ENCODE results near the gene PXN. TPM values are rescaled to one million over a fixed set of nuclear protein-coding genes. Genes with fewer than 3 reads are reported as not detected.

PXN gene
- total and polyA plus RNA-seq, 2 of the 13 experiments (the other 11 are each of a cell fraction or from before 2014, with no cell fraction given), result 13.6 to 14.2 TPM

DNA sequence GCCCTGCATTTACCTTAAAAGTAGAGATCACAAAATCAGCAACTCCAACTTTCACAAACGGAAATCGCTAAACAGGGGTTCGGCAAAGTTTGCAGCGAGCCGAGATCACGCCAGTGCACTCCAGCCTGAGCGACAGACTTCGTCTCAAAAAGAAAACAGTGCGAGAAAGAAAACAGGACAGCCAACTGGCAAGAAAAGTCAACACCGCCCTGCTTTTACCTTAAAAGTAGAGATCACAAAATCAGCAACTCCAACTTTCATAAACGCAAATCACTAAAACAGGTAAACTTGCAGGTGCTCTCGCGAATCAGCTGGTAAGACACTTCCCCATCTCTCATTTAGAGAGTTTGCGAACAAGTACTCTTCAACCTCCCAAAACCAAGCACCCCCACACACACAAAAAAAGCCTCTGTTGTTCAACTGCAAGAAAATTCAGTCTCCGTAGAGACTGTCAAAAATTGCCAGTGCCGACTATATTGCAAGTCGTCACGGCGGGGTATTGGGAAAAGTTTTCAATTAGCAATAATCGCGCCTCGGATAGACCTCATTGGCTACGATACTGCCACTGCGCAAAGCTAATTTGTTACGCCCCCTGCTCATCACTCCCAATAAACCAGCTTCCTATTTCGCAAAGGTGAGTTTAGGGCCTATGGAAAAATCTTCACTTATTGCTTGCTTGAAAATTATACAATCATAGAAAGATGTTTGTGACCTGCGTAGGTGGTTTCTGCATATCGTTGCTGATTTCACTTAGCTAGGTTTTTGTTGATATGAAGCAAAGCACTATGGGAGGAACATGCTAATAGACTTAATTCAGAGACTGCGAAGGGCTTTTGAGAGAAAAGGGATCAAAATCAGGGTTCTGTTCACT lies 27.4 kb upstream of the PXN start, which contains the start of gene RNU4-1 (continued):
- TF ChIP-seq ZNF547 (CRISPR knock-in tag; IDR thresholded peaks at IDR 0.05) (no peak), ZNF546 (CRISPR knock-in tag; conservative IDR thresholded peaks at IDR 0.05) (no peak), ZNF879 (CRISPR knock-in tag; IDR thresholded peaks at IDR 0.05) (no peak), AKAP8 (CRISPR knock-in tag; IDR thresholded peaks at IDR 0.05) (no peak), BORCS8-MEF2B (CRISPR knock-in tag; IDR thresholded peaks at IDR 0.05) (0 out of 2 replicates have a peak, but pooled peaks have one; percentile 59)
- TF ChIP-seq, protein P1, sequence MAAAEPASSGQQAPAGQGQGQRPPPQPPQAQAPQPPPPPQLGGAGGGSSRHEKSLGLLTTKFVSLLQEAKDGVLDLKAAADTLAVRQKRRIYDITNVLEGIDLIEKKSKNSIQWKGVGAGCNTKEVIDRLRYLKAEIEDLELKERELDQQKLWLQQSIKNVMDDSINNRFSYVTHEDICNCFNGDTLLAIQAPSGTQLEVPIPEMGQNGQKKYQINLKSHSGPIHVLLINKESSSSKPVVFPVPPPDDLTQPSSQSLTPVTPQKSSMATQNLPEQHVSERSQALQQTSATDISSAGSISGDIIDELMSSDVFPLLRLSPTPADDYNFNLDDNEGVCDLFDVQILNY (CRISPR knock-in tag; conservative IDR thresholded peaks at IDR 0.05), result no peak

GRCh38 chr12:120292411-120292660 lies 26.8 kb upstream of the PXN start:
- H4K20me1 ChIP-seq (ENCODE audit: insufficient read depth, low read length), result no peaks in the 10 kb centered on the region
- 1% methylated on average over 17 of the region's 17 CpGs for WGBS (ENCODE audit: low lambda C conversion rate)
- in situ Hi-C loops (cut with HindIII; ENCODE audit: extremely low pct_ligation_motif_present, low pct_unique_long_range_greater_than_20kb), result no loop called here
- FAIRE-seq (no peak), DNase-seq (ENCODE audit: low spot score) (no peak), ATAC-seq (peak; percentile 4)
- H3K9ac ChIP-seq (ENCODE audit: insufficient read depth, low read depth, low read length), result peak overlapping the region; percentile 98
- H3K4me1 ChIP-seq (ENCODE audit: insufficient read depth, low read length), result peaks cover 26% of the 10 kb centered on the region; the same call in 1 of the 2 replicates
- peak overlapping the region; percentile 100 for H3K27ac ChIP-seq (ENCODE audit: extremely low read length, insufficient read depth, low read length)
- BruUV-seq (replicated peaks), result TSS peak; percentile 99
- ChIA-PET CTCF (ENCODE audit: low intra/inter-chr PET ratio, low total read pairs) (no interaction called here), POLR2A (interaction anchor here (1.0 to 5.6 kb wide), 20 partner anchors 9 to 304 kb away, joined by 3 to 461 read pairs (median 22); partner anchors contain the start of genes BICDL1, DYNLL1, PXN and RAB35)
- no peaks in the 10 kb centered on the region for H3K36me3 ChIP-seq (replicated peaks in 1 of 2; ENCODE audit: control insufficient read depth in 1 of 2, insufficient read depth in 2 of 2, low read length in 2 of 2)
- H3K4me3 ChIP-seq (replicated peaks in 1 of 3; ENCODE audit: insufficient read depth in 1 of 3, low read depth in 2 of 3, low read length in 3 of 3), result peak overlapping the region; percentile 59 to 74 (median 71)
- no peaks in the 10 kb centered on the region; a peak in 1 of 5 replicates for H3K27me3 ChIP-seq (ENCODE audit: control insufficient read depth in 1 of 2, insufficient read depth in 2 of 2, low read length in 2 of 2)
- H3K4me2 ChIP-seq (ENCODE audit: low read depth, low read length), result peak overlapping the region; percentile 91
- intact Hi-C loops (cut with micrococcal nuclease; ENCODE audit: unreplicated experiment), result no loop called here
- no peaks in the 10 kb centered on the region for H3K9me3 ChIP-seq (ENCODE audit: low read length)
- H3K79me2 ChIP-seq (ENCODE audit: insufficient read depth, low read length), result no peaks in the 10 kb centered on the region
- no peak overlapping the region for H2AFZ ChIP-seq (ENCODE audit: low read length)
- 0 out of 2 replicates have a peak, but pooled peaks have one; percentile 23 for TF ChIP-seq LCORL (IDR thresholded peaks at IDR 0.05)
- TF ChIP-seq LCORL (CRISPR knock-in tag; IDR thresholded peaks at IDR 0.05), result no peak
- TF ChIP-seq NFE2L2 (IDR thresholded peaks at IDR 0.05; ENCODE audit: low read length), result no peak
- TF ChIP-seq PRDM15 (CRISPR knock-in tag; IDR thresholded peaks at IDR 0.05), result no peak
- TF ChIP-seq EEA1 (CRISPR knock-in tag; IDR thresholded peaks at IDR 0.05; ENCODE audit: borderline replicate concordance), result no peak
- no peak for TF ChIP-seq BCL3 (CRISPR knock-in tag; IDR thresholded peaks at IDR 0.05)
- no peak for TF ChIP-seq ZBTB10 (CRISPR knock-in tag; IDR thresholded peaks at IDR 0.05; ENCODE audit: borderline replicate concordance)
- TF ChIP-seq ZSCAN20 (CRISPR knock-in tag; IDR thresholded peaks at IDR 0.05; ENCODE audit: borderline replicate concordance), result no peak

All from HepG2 (cell line).